Naive thymus-derived CD8-positive, alpha-beta T cell (primary cell): ENCODE measurements around the gene FGFBP1. TPM values are rescaled to one million over a fixed set of nuclear protein-coding genes. Genes with fewer than 3 reads are reported as not detected.
A peak's percentile ranks its signal among the peaks of the same experiment; 100 is the strongest.
"Not testable (repeated sequence)": the region's sequence is repeated elsewhere in the genome, so short reads cannot be mapped to it uniquely, and the experiment has no call there.

Experiments used
- ATAC-seq, 2 donors: fragments of 150-1000 bp; cut with Tn5 transposase in 1 of 2; sonication (Bioruptor Pico), chemical (Tn5 transposase) in 1 of 2; 1 replicate in 1 of 2; 2 replicates in 1 of 2; pipeline ENCODE4 v1.10.0; 2021; ENCODE audit warnings: mild to moderate bottlenecking in 2 of 2, moderate library complexity in 2 of 2
- POLR2A ChIA-PET: fragments of 350-600 bp; sonication (Branson Sonifier 250); formaldehyde crosslinking; loops from one replicate; lab custom pipeline; 2021; ENCODE audit warnings: antibody characterized with exemption; lab: Charles Lee
- DNase-seq, 10 donors: peaks; one replicate each; pipeline versions ENCODE4 v3.0.0 to v3.0.0-alpha.2; 2020 to 2022
- H3K27ac Mint-ChIP-seq, 10 donors: one replicate each; pipeline ENCODE4 v1.8.0; 2020 to 2022; ENCODE audit warnings: mild to moderate bottlenecking in 10 of 10, mixed read lengths in 10 of 10, moderate library complexity in 4 of 10, inconsistent platforms in 1 of 10
- H3K27me3 Mint-ChIP-seq, 5 donors: one replicate each; pipeline ENCODE4 v1.8.0; 2021 to 2022; ENCODE audit warnings: mixed read lengths in 5 of 5
- H3K36me3 Mint-ChIP-seq, 3 donors: one replicate each; pipeline ENCODE4 v1.8.0; 2020 to 2022; ENCODE audit warnings: mixed read lengths in 3 of 3, mild to moderate bottlenecking in 2 of 3, inconsistent platforms in 1 of 3
- H3K4me1 Mint-ChIP-seq, 4 donors: one replicate each; pipeline ENCODE4 v1.8.0; 2021 to 2022; ENCODE audit warnings: mixed read lengths in 4 of 4
- H3K4me3 Mint-ChIP-seq, 10 donors: one replicate each; pipeline ENCODE4 v1.8.0; 2020 to 2022; ENCODE audit warnings: mild to moderate bottlenecking in 10 of 10, mixed read lengths in 10 of 10, moderate library complexity in 6 of 10, inconsistent platforms in 1 of 10
- H3K9me3 Mint-ChIP-seq, 9 donors: one replicate each; pipeline ENCODE4 v1.8.0; 2020 to 2022; ENCODE audit warnings: mixed read lengths in 9 of 9, mild to moderate bottlenecking in 3 of 9, inconsistent platforms in 1 of 9, moderate library complexity in 1 of 9
- polyA plus RNA-seq, 3 donors: library from polyadenylated mRNA; unstranded; fragments of 300-500 nt; fragmentation: Illumina TruSeq; gene quantifications; one replicate each; pipeline ENCODE4 v1.2.3, GENCODE V29; 2021
- total RNA-seq, 8 experiments: library from RNA in 2 of 8; stranded (reverse) in 2 of 8; gene quantifications; one replicate each; pipeline ENCODE4 v1.2.3 and lab custom pipeline; 2021 to 2026

The FGFBP1 gene
- total and polyA plus RNA-seq, 5 experiments from 2014 or later: not detected

- ATAC-seq (no peak), DNase-seq (no peak)
- Mint-ChIP-seq H3K4me3 (no peak overlapping the region), H3K9me3 (peaks cover 0 to 8% (median 4%) of the 10 kb centered on the region in 9 donors), H3K27ac (no peak overlapping the region), H3K36me3 (peaks cover 0 to 6% (median 2%) of the 10 kb centered on the region in 3 donors), H3K4me1 (peaks cover 0 to 1% (median 0%) of the 10 kb centered on the region in 4 donors), H3K27me3 (peaks cover 5 to 19% (median 12%) of the 10 kb centered on the region in 5 donors)
- POLR2A ChIA-PET: no interaction called here
Measured at GRCh38 chr4:15918484-15919129, 19.9 kb downstream of the FGFBP1 start.

GRCh38 chr4:15917297-15917696 is 21.2 kb downstream of the FGFBP1 start:
- Mint-ChIP-seq H3K27ac (no peak overlapping the region), H3K4me3 (no peak overlapping the region), H3K9me3 (peaks cover 0 to 8% (median 4%) of the 10 kb centered on the region in 9 donors), H3K27me3 (peaks cover 5 to 19% (median 12%) of the 10 kb centered on the region in 5 donors), H3K4me1 (peaks cover 0 to 1% (median 0%) of the 10 kb centered on the region in 4 donors), H3K36me3 (peaks cover 0 to 6% (median 2%) of the 10 kb centered on the region in 3 donors)
- ATAC-seq: no peak
- POLR2A ChIA-PET: no interaction called here
- DNase-seq: no peak

- H3K4me3 Mint-ChIP-seq, POLR2A ChIA-PET, H3K4me1 Mint-ChIP-seq, ATAC-seq, H3K9me3 Mint-ChIP-seq, H3K36me3 Mint-ChIP-seq, DNase-seq, H3K27ac Mint-ChIP-seq: not testable (repeated sequence)
- peaks cover 5 to 22% (median 12%) of the 10 kb centered on the region in 5 donors for H3K27me3 Mint-ChIP-seq
Measured at GRCh38 chr4:15916358-15916757, 22.2 kb downstream of the FGFBP1 start.

GRCh38 chr4:15914736-15915135 is 23.8 kb downstream of the FGFBP1 start:
- POLR2A ChIA-PET: no interaction called here
- Mint-ChIP-seq H3K27me3 (peaks cover 5 to 19% (median 10%) of the 10 kb centered on the region in 5 donors), H3K4me1 (peaks cover 0 to 1% (median 0%) of the 10 kb centered on the region in 4 donors), H3K4me3 (no peak overlapping the region), H3K27ac (peak overlapping the region in 1 of 10 donors; percentile 5), H3K9me3 (peaks cover 0 to 8% (median 4%) of the 10 kb centered on the region in 9 donors), H3K36me3 (peaks cover 0 to 6% (median 2%) of the 10 kb centered on the region in 3 donors)
- DNase-seq: no peak
- no peak for ATAC-seq

GRCh38 chr4:15914291-15914690 is 24.2 kb downstream of the FGFBP1 start:
- Mint-ChIP-seq H3K4me3 (no peak overlapping the region), H3K27me3 (peaks cover 2 to 14% (median 6%) of the 10 kb centered on the region in 5 donors), H3K36me3 (peaks cover 0 to 6% (median 2%) of the 10 kb centered on the region in 3 donors), H3K27ac (no peak overlapping the region), H3K9me3 (peaks cover 0 to 8% (median 4%) of the 10 kb centered on the region in 9 donors), H3K4me1 (peaks cover 0 to 1% (median 0%) of the 10 kb centered on the region in 4 donors)
- POLR2A ChIA-PET: no interaction called here
- DNase-seq (no peak), ATAC-seq (no peak)

GRCh38 chr4:15913631-15913970 is 24.9 kb downstream of the FGFBP1 start:
- Mint-ChIP-seq H3K9me3 (peaks cover 0 to 8% (median 4%) of the 10 kb centered on the region in 9 donors), H3K36me3 (peaks cover 0 to 6% (median 2%) of the 10 kb centered on the region in 3 donors), H3K4me1 (peaks cover 0 to 1% (median 0%) of the 10 kb centered on the region in 4 donors), H3K4me3 (no peak overlapping the region), H3K27ac (no peak overlapping the region), H3K27me3 (peaks cover 0 to 7% (median 3%) of the 10 kb centered on the region in 5 donors)
- POLR2A ChIA-PET: no interaction called here
- DNase-seq: no peak
- no peak for ATAC-seq

GRCh38 chr4:15912961-15913630 is 25.4 kb downstream of the FGFBP1 start:
- Mint-ChIP-seq H3K9me3 (peaks cover 0 to 8% (median 4%) of the 10 kb centered on the region in 9 donors), H3K4me1 (peaks cover 0 to 1% (median 0%) of the 10 kb centered on the region in 4 donors), H3K4me3 (no peak overlapping the region), H3K27ac (no peak overlapping the region), H3K36me3 (peaks cover 0 to 6% (median 2%) of the 10 kb centered on the region in 3 donors), H3K27me3 (peaks cover 0 to 7% (median 3%) of the 10 kb centered on the region in 5 donors)
- ATAC-seq (no peak), DNase-seq (no peak)
- POLR2A ChIA-PET: no interaction called here

GRCh38 chr4:15912236-15912635 is 26.3 kb downstream of the FGFBP1 start:
- POLR2A ChIA-PET: no interaction called here
- H3K27me3 Mint-ChIP-seq: peaks cover 0 to 7% (median 3%) of the 10 kb centered on the region in 5 donors
- H3K9me3 Mint-ChIP-seq: peaks cover 0 to 8% (median 4%) of the 10 kb centered on the region in 9 donors
- ATAC-seq: no peak
- no peak overlapping the region for H3K4me3 Mint-ChIP-seq
- H3K27ac Mint-ChIP-seq: no peak overlapping the region
- peaks cover 0 to 1% (median 0%) of the 10 kb centered on the region in 4 donors for H3K4me1 Mint-ChIP-seq
- DNase-seq: no peak
- H3K36me3 Mint-ChIP-seq: peaks cover 0 to 6% (median 2%) of the 10 kb centered on the region in 3 donors

GRCh38 chr4:15910155-15910940 is 28.2 kb downstream of the FGFBP1 start:
- POLR2A ChIA-PET: no interaction called here
- peaks cover 0 to 1% (median 0%) of the 10 kb centered on the region in 4 donors for H3K4me1 Mint-ChIP-seq

GRCh38 chr4:15907430-15907829 is 31.1 kb downstream of the FGFBP1 start:
- Mint-ChIP-seq H3K9me3 (no peaks in the 10 kb centered on the region), H3K4me1 (peaks cover 0 to 2% (median under 1%) of the 10 kb centered on the region in 4 donors), H3K27ac (no peak overlapping the region), H3K36me3 (no peaks in the 10 kb centered on the region), H3K4me3 (no peak overlapping the region), H3K27me3 (peaks cover 3 to 30% (median 16%) of the 10 kb centered on the region in 5 donors)
- ATAC-seq (no peak), DNase-seq (no peak)
- POLR2A ChIA-PET: no interaction called here

More at GRCh38 chr4:15910155-15910940, 28.2 kb downstream of the FGFBP1 start:
- DNase-seq: no peak
- no peak for ATAC-seq
- Mint-ChIP-seq H3K36me3 (no peaks in the 10 kb centered on the region), H3K9me3 (no peaks in the 10 kb centered on the region), H3K27me3 (peaks cover 0 to 9% (median 3%) of the 10 kb centered on the region in 5 donors), H3K27ac (no peak overlapping the region), H3K4me3 (no peak overlapping the region)

- H3K27ac Mint-ChIP-seq: no peak overlapping the region
- no peak for DNase-seq
- ATAC-seq: no peak
- POLR2A ChIA-PET: no interaction called here
- peaks cover 0 to 2% (median under 1%) of the 10 kb centered on the region in 4 donors for H3K4me1 Mint-ChIP-seq
- no peak overlapping the region for H3K4me3 Mint-ChIP-seq
- no peaks in the 10 kb centered on the region for H3K36me3 Mint-ChIP-seq
- no peaks in the 10 kb centered on the region for H3K9me3 Mint-ChIP-seq
- H3K27me3 Mint-ChIP-seq: peaks cover 3 to 38% (median 19%) of the 10 kb centered on the region in 5 donors
Measured at GRCh38 chr4:15906020-15906443, 32.5 kb downstream of the FGFBP1 start.

GRCh38 chr4:15902746-15903145 is 35.8 kb downstream of the FGFBP1 start:
- Mint-ChIP-seq H3K4me3 (no peak overlapping the region), H3K27me3 (peaks cover 10 to 55% (median 28%) of the 10 kb centered on the region in 5 donors), H3K9me3 (no peaks in the 10 kb centered on the region), H3K36me3 (no peaks in the 10 kb centered on the region), H3K4me1 (peaks cover 0 to 2% (median under 1%) of the 10 kb centered on the region in 4 donors), H3K27ac (no peak overlapping the region)
- ATAC-seq (no peak), DNase-seq (no peak)
- POLR2A ChIA-PET: no interaction called here
